ENCODE measurements around the gene NEUROD4.

- TF ChIP-seq CTCF (conservative IDR thresholded peaks at IDR 0.05; ENCODE audit: low read length) (no peak), EZH2phosphoT487 (IDR thresholded peaks at IDR 0.05; ENCODE audit: borderline replicate concordance, low read depth, low read length) (no peak)
Observed at GRCh38 chr12:54996205-54996604, 23.6 kb upstream of the NEUROD4 start.
